ENCODE measurements around the gene HEATR5A.
"Not testable (repeated sequence)": the region's sequence is repeated elsewhere in the genome, so short reads cannot be mapped to it uniquely, and the experiment has no call there.

DNA sequence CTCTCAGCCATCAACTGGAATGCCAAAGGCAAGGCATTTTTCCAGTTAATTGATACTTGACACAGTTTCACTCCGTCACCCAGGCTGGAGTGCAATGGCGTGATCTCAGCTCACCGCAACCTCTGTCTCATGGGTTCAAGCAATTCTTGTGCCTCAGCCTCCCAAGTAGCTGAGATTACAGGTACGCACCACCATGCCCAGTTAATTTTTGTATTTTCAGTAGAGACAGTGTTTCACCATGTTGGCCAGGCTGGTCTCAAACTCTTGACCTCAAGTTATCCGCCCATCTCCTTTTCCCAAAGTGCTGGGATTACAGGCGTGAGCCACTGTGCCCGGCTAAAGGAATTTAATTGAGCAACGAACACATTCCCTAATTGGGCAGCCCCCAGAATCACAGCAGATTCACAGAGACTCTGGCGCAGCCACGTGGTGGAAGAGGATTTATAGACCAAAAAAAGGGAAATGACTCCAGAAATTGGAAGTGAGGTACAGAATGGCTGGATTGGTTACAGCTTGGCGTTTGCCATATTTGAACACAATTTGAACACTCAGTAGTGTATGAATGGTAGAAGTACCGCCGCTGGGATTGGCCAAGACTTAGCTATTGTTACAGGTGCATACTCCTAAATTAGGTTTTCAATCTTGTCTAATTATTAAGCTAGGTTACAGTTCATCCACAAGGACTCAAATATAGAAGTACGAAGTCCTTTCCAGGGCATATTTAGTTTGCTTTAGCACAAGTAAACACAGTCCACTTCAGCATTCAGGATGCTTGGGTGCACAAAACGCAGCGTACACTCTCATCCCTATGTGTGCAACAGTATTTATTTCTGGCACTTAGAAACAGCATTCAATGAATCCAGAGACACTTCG, 162.6 kb downstream of the HEATR5A start:
- TF ChIP-seq POLR2A (IDR thresholded peaks at IDR 0.05; ENCODE audit: low read depth, low read length); TAF1 (IDR thresholded peaks at IDR 0.05; ENCODE audit: borderline replicate concordance, low read depth, low read length); POLR2AphosphoS5 (IDR thresholded peaks at IDR 0.05; ENCODE audit: low read depth, low read length): not testable (repeated sequence)
